Large intestine (tissue), 3 donors: ENCODE results near the gene MOK. TPM values are rescaled to one million over a fixed set of nuclear protein-coding genes. Genes with fewer than 3 reads are reported as not detected.
"Not testable (repeated sequence)": the region's sequence is repeated elsewhere in the genome, so short reads cannot be mapped to it uniquely, and the experiment has no call there.

Experiments used
- DNase-seq, 2 donors: peaks; one replicate each; pipeline versions ENCODE4 v3.0.0 to v3.0.0-alpha.2; 2013
- H3K27ac ChIP-seq: one replicate; pipeline ENCODE4 v1.5.1; 2013; ENCODE audit warnings: low read length
- H3K27me3 ChIP-seq: 2 replicates; pipeline ENCODE4 v1.6.1; 2013; ENCODE audit warnings: low read length; ENCODE audit not compliant: control insufficient read depth, insufficient read depth
- H3K36me3 ChIP-seq: 2 replicates; pipeline ENCODE4 v1.6.1; 2013; ENCODE audit warnings: low read length; ENCODE audit not compliant: control insufficient read depth, insufficient read depth
- H3K4me1 ChIP-seq: one replicate; pipeline ENCODE4 v1.6.1; 2013; ENCODE audit warnings: low read length; ENCODE audit not compliant: control insufficient read depth, insufficient read depth
- H3K4me3 ChIP-seq: one replicate; pipeline ENCODE4 v1.5.1; 2013; ENCODE audit warnings: low read length
- H3K9me3 ChIP-seq: one replicate; pipeline ENCODE4 v1.6.1; 2013; ENCODE audit warnings: mild to moderate bottlenecking, low read depth, low read length, moderate library complexity; ENCODE audit not compliant: control insufficient read depth
- WGBS: methylation state at CpG from one replicate; pipeline ENCODE4 v1.1.5; 2013; ENCODE audit warnings: low lambda C conversion rate; ENCODE audit not compliant: insufficient coverage; 5-methylcytosine and 5-hydroxymethylcytosine counted together
- polyA plus RNA-seq: library from polyadenylated mRNA; unstranded; fragments of 120-200 nt; gene quantifications from one replicate; pipeline ENCODE4 v1.2.1, GENCODE V29; 2013

Gene MOK
- polyA plus RNA-seq, 1 donor, result 16.5 TPM

GRCh38 chr14:102249041-102249440, 55.9 kb downstream of the MOK start:
- peaks cover 6% of the 10 kb centered on the region for H3K4me1 ChIP-seq
- DNase-seq, result no peak
- H3K27ac ChIP-seq, result no peak overlapping the region
- no peaks in the 10 kb centered on the region for H3K9me3 ChIP-seq
- peaks cover 7% of the 10 kb centered on the region for H3K36me3 ChIP-seq
- no CpG with 5 or more reads among the region's 12 CpGs for WGBS
- H3K4me3 ChIP-seq, result no peak overlapping the region
- no peaks in the 10 kb centered on the region for H3K27me3 ChIP-seq

GRCh38 chr14:102248121-102248520, 56.8 kb downstream of the MOK start:
- peaks cover 7% of the 10 kb centered on the region for H3K36me3 ChIP-seq
- 80% methylated on average over 1 of the region's 8 CpGs for whole genome bisulfite sequencing
- no peak overlapping the region for H3K27ac ChIP-seq
- no peaks in the 10 kb centered on the region for H3K27me3 ChIP-seq
- H3K4me3 ChIP-seq, result no peak overlapping the region
- no peak for DNase-seq
- H3K4me1 ChIP-seq, result peaks cover 6% of the 10 kb centered on the region
- H3K9me3 ChIP-seq, result no peaks in the 10 kb centered on the region

DNA sequence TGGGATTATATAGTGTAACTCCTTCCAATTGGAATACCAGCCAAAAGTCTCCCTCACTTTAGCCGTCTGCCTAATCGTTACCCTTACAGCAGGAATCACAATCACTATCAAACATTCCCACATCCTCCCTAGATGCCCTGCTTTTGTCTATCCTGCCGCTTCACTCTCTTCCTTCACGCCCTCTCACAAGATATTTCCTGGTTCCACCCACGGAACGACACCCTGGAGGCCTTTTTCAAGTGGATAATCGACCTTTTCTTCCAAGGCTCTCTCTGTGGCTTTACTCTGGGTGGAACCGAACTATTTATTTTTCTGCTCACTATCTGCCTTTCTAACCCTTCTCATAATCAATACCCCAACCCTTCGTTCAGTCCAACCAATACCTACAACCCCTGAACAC, 58.9 kb downstream of the MOK start:
- Histone ChIP-seq H3K9me3 (no peaks in the 10 kb centered on the region), H3K4me3 (no peak overlapping the region), H3K4me1 (peaks cover 6% of the 10 kb centered on the region), H3K36me3 (peaks cover 7% of the 10 kb centered on the region), H3K27me3 (no peaks in the 10 kb centered on the region), H3K27ac (no peak overlapping the region)
- DNase-seq, result no peak
- 65% methylated on average over 2 of the region's 9 CpGs for WGBS

DNA sequence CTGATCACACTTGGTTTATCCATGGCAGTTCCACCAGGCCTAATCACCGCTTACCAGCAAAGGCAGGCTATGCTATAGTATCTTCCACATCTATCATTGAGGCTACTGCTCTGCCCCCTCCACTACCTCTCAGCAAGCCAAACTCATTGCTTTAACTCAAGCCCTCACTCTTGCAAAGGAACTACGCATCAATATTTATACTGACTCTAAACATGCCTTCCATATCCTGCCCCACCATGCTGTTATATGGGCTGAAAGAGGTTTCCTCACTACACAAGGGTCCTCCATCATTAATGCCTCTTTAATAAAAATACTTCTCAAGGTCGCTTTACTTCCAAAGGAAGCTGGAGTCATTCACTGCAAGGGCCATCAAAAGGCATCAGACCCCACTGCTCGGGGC, 61.2 kb downstream of the MOK start:
- not testable (repeated sequence) for H3K4me1 ChIP-seq, H3K36me3 ChIP-seq, H3K27me3 ChIP-seq, DNase-seq, H3K4me3 ChIP-seq, H3K9me3 ChIP-seq, H3K27ac ChIP-seq
- WGBS, result 100% methylated on average over 1 of the region's 4 CpGs

- Histone ChIP-seq H3K4me1 (no peaks in the 10 kb centered on the region), H3K36me3 (no peaks in the 10 kb centered on the region), H3K27me3 (no peaks in the 10 kb centered on the region), H3K27ac (no peak overlapping the region), H3K4me3 (no peak overlapping the region), H3K9me3 (no peaks in the 10 kb centered on the region)
- DNase-seq, result no peak
- WGBS, result 80% methylated on average over 2 of the region's 4 CpGs
Observed at GRCh38 chr14:102241147-102241546, 63.8 kb downstream of the MOK start.

DNA sequence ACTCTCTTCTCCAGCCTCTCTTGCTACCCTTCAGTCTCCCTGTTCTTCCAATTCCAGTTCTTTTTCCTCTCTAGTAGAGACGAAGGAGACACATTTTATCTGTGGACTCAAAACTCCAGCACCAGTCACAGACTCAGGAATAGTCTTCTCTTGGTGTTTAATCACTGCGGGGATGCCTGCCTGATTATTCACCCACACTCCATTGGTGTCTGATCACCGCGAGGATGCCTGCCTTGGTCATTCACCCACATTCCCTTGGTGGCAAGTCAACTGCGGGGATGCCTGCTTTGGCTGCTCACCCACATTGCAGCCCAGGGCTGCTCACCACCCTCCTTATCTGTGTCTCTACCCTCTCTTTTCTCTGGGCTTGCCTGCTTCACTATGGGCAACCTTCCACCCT, 64.5 kb downstream of the MOK start:
- DNase-seq, H3K4me1 ChIP-seq, H3K4me3 ChIP-seq, H3K36me3 ChIP-seq, H3K27ac ChIP-seq, H3K9me3 ChIP-seq, H3K27me3 ChIP-seq: not testable (repeated sequence)
- WGBS, result no CpG with 5 or more reads among the region's 5 CpGs

- H3K36me3 ChIP-seq, result no peaks in the 10 kb centered on the region
- no peaks in the 10 kb centered on the region for H3K4me1 ChIP-seq
- DNase-seq, result no peak
- no peak overlapping the region for H3K4me3 ChIP-seq
- no peaks in the 10 kb centered on the region for H3K27me3 ChIP-seq
- H3K27ac ChIP-seq, result no peak overlapping the region
- WGBS, result no CpG with 5 or more reads among the region's 4 CpGs
- H3K9me3 ChIP-seq, result no peaks in the 10 kb centered on the region
Observed at GRCh38 chr14:102239231-102239630, 65.7 kb downstream of the MOK start.

DNA sequence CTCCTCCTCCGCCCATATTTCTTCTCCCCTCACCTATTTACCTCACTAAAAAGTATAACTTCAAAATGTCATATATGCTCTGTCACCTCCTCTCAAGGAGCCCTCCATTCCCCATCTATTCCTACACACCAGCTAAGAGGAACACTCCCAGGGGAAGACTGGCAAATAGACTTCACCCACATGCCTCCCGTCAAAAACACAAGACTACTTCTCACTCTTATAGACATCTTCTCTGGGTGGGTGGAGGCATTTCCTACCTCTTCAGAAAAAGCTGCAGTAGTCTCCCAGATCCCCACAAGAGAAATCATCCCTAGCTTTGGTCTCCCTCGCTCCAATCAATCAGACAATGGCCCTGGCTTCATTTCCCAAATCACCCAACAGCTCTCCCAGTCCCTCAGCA, 66.2 kb downstream of the MOK start:
- Histone ChIP-seq H3K4me1 (no peaks in the 10 kb centered on the region), H3K9me3 (no peaks in the 10 kb centered on the region), H3K4me3 (no peak overlapping the region), H3K27me3 (no peaks in the 10 kb centered on the region), H3K27ac (no peak overlapping the region), H3K36me3 (no peaks in the 10 kb centered on the region)
- no peak for DNase-seq
- WGBS, result 100% methylated on average over 1 of the region's 3 CpGs

DNA sequence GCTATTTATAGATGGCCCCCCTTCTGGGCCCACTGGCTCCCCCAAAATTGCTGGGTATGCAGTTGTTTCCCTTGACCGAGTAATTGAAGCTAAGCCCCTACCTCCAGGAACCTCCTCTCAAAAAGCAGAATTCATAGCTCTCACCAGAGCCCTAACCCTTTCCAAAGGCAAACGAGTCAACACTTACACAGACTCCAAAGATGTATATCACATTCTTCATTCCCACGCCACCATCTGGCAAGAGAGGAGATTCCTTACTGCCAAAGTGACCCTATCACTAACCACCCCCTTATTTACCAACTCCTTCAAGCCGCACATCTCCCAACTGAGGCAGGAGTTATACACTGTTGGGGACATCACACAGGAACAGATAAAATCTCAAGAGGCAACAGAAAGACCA, 66.8 kb downstream of the MOK start:
- no CpG with 5 or more reads among the region's 4 CpGs for WGBS

GRCh38 chr14:102236026-102236425, 68.9 kb downstream of the MOK start:
- Histone ChIP-seq H3K36me3 (peaks cover 18% of the 10 kb centered on the region), H3K4me3 (no peak overlapping the region), H3K27me3 (no peaks in the 10 kb centered on the region), H3K4me1 (no peaks in the 10 kb centered on the region), H3K9me3 (no peaks in the 10 kb centered on the region), H3K27ac (no peak overlapping the region)
- no CpG with 5 or more reads among the region's 12 CpGs for WGBS
- no peak for DNase-seq

More for the DNA sequence above, 66.8 kb downstream of the MOK start:
- H3K27ac ChIP-seq, result no peak overlapping the region
- H3K36me3 ChIP-seq, result peaks cover 6% of the 10 kb centered on the region
- no peaks in the 10 kb centered on the region for H3K4me1 ChIP-seq
- no peak overlapping the region for H3K4me3 ChIP-seq
- no peak for DNase-seq
- no peaks in the 10 kb centered on the region for H3K9me3 ChIP-seq
- H3K27me3 ChIP-seq, result no peaks in the 10 kb centered on the region

- Histone ChIP-seq H3K27ac (no peak overlapping the region), H3K36me3 (peaks cover 24% of the 10 kb centered on the region), H3K4me3 (no peak overlapping the region), H3K9me3 (no peaks in the 10 kb centered on the region), H3K4me1 (no peaks in the 10 kb centered on the region), H3K27me3 (no peaks in the 10 kb centered on the region)
- no CpG with 5 or more reads among the region's 19 CpGs for WGBS
- DNase-seq, result peak; percentile 72
Observed at GRCh38 chr14:102235275-102235897, 69.6 kb downstream of the MOK start.
